Body of pancreas (tissue), 4 donors: ENCODE results near the gene NBEA.

ENCODE experiments used
- CTCF ChIP-seq, 7 experiments: fragments of 450-650 bp in 4 of 7; fragments of 200-600 bp in 3 of 7; sonication (generic) in 3 of 7; IDR thresholded peaks; one replicate each; pipeline ENCODE4 v1.5.1; 2016 to 2019; ENCODE audit warnings: antibody characterized with exemption in 7 of 7
- POLR2A ChIP-seq, 3 donors: fragments of 450-650 bp; IDR thresholded peaks; one replicate each; pipeline ENCODE4 v1.6.1; 2016; ENCODE audit warnings: antibody characterized with exemption in 3 of 3, mild to moderate bottlenecking in 2 of 3

- TF ChIP-seq POLR2A (IDR thresholded peaks at IDR 0.05) (no peak), CTCF (IDR thresholded peaks at IDR 0.05) (no peak)
These were observed 256.6 kb downstream of the NBEA start for GRCh38 chr13:35198613-35199200.
